Activated CD4-positive, alpha-beta T cell treated with anti-CD3 and anti-CD28 coated beads, Interleukin-2, amount 10 ng/mL, durations not matched to agents 24 days and 14 days (primary cell): ENCODE data around the gene CTNNBL1. TPM values are rescaled to one million over a fixed set of nuclear protein-coding genes. Genes with fewer than 3 reads are reported as not detected.
"Not testable (repeated sequence)": the region's sequence is repeated elsewhere in the genome, so short reads cannot be mapped to it uniquely, and the experiment has no call there.

ENCODE experiments used
- DNase-seq: peaks from one replicate; pipeline ENCODE4 v3.0.0; 2022
- H3K27ac Mint-ChIP-seq: one replicate; pipeline ENCODE4 v1.8.0; 2022; ENCODE audit warnings: mild to moderate bottlenecking, mixed read lengths
- H3K27me3 Mint-ChIP-seq: one replicate; pipeline ENCODE4 v1.8.0; 2022; ENCODE audit warnings: mixed read lengths
- H3K36me3 Mint-ChIP-seq: one replicate; pipeline ENCODE4 v1.8.0; 2022; ENCODE audit warnings: low read depth, mild to moderate bottlenecking, mixed read lengths
- H3K4me1 Mint-ChIP-seq: one replicate; pipeline ENCODE4 v1.8.0; 2021; ENCODE audit warnings: mixed read lengths
- H3K4me3 Mint-ChIP-seq: one replicate; pipeline ENCODE4 v1.8.0; 2022; ENCODE audit warnings: mild to moderate bottlenecking, moderate library complexity, mixed read lengths
- H3K9me3 Mint-ChIP-seq: one replicate; pipeline ENCODE4 v1.8.0; 2021; ENCODE audit warnings: mixed read lengths
- intact Hi-C: fragments of 100-400 bp; cut with micrococcal nuclease; formaldehyde crosslinking; loops from one replicate; pipeline ENCODE4 v1.15.1; 2023
- total RNA-seq: library from RNA; stranded (reverse); gene quantifications from 2 replicates; pipeline ENCODE4 v1.2.3, GENCODE V29; 2022

The CTNNBL1 gene
- total RNA-seq: 97.9 and 105 TPM in 2 replicates

GRCh38 chr20:37693635-37694626, at the start of gene CTNNBL1:
TSS of gene CTNNBL1 (plus strand) at chr20:37694030. CDS start at chr20:37694123, 93 bp downstream.
- H3K36me3 Mint-ChIP-seq: peaks cover 6% of the 10 kb centered on the region
- intact Hi-C loops: loop anchor here (10.0 kb wide), 1 partner anchor 781 kb away; the partner anchor contains the start of gene RALGAPB
- peak within 1 kb of the TSS; percentile 91 for H3K27ac Mint-ChIP-seq
- H3K9me3 Mint-ChIP-seq: no peaks in the 10 kb centered on the region
- H3K4me3 Mint-ChIP-seq: peak within 1 kb of the TSS; percentile 96
- peak; percentile 98 for DNase-seq
- peaks cover 21% of the 10 kb centered on the region for H3K4me1 Mint-ChIP-seq
- peaks cover 12% of the 10 kb centered on the region for H3K27me3 Mint-ChIP-seq

- no peaks in the 10 kb centered on the region for H3K9me3 Mint-ChIP-seq
These were observed 49.2 kb upstream of the CTNNBL1 start for GRCh38 chr20:37644605-37645004.

GRCh38 chr20:37647946-37648345, 45.9 kb upstream of the CTNNBL1 start:
- Mint-ChIP-seq H3K9me3 (no peaks in the 10 kb centered on the region), H3K36me3 (no peaks in the 10 kb centered on the region), H3K27me3 (peaks cover 21% of the 10 kb centered on the region), H3K27ac (no peak overlapping the region), H3K4me3 (no peak overlapping the region), H3K4me1 (no peaks in the 10 kb centered on the region)
- no peak for DNase-seq
- intact Hi-C loops: no loop called here

More at GRCh38 chr20:37644605-37645004, 49.2 kb upstream of the CTNNBL1 start:
- no peak for DNase-seq
- intact Hi-C loops: no loop called here
- Mint-ChIP-seq H3K27me3 (peaks cover 43% of the 10 kb centered on the region), H3K27ac (no peak overlapping the region), H3K4me3 (no peak overlapping the region), H3K36me3 (no peaks in the 10 kb centered on the region), H3K4me1 (no peaks in the 10 kb centered on the region)

- no peaks in the 10 kb centered on the region for H3K4me1 Mint-ChIP-seq
- no peaks in the 10 kb centered on the region for H3K9me3 Mint-ChIP-seq
- peaks cover 16% of the 10 kb centered on the region for H3K27me3 Mint-ChIP-seq
- H3K4me3 Mint-ChIP-seq: no peak overlapping the region
- no peak overlapping the region for H3K27ac Mint-ChIP-seq
- intact Hi-C loops: no loop called here
- DNase-seq: no peak
- H3K36me3 Mint-ChIP-seq: no peaks in the 10 kb centered on the region
These were observed 44.8 kb upstream of the CTNNBL1 start for GRCh38 chr20:37649017-37649416.

GRCh38 chr20:37649676-37650370, 44.0 kb upstream of the CTNNBL1 start:
- Mint-ChIP-seq H3K9me3 (no peaks in the 10 kb centered on the region), H3K27me3 (peaks cover 14% of the 10 kb centered on the region), H3K36me3 (no peaks in the 10 kb centered on the region), H3K4me1 (no peaks in the 10 kb centered on the region), H3K27ac (no peak overlapping the region), H3K4me3 (no peak overlapping the region)
- no peak for DNase-seq
- intact Hi-C loops: no loop called here

GRCh38 chr20:37650661-37651060, 43.2 kb upstream of the CTNNBL1 start:
- Mint-ChIP-seq H3K4me1 (no peaks in the 10 kb centered on the region), H3K9me3 (no peaks in the 10 kb centered on the region), H3K27ac (no peak overlapping the region), H3K36me3 (no peaks in the 10 kb centered on the region), H3K27me3 (peaks cover 10% of the 10 kb centered on the region), H3K4me3 (no peak overlapping the region)
- intact Hi-C loops: no loop called here
- DNase-seq: no peak

- no peaks in the 10 kb centered on the region for H3K4me1 Mint-ChIP-seq
- DNase-seq: no peak
- no peaks in the 10 kb centered on the region for H3K36me3 Mint-ChIP-seq
- no peaks in the 10 kb centered on the region for H3K9me3 Mint-ChIP-seq
- no peak overlapping the region for H3K27ac Mint-ChIP-seq
- no peak overlapping the region for H3K4me3 Mint-ChIP-seq
- intact Hi-C loops: no loop called here
- H3K27me3 Mint-ChIP-seq: peaks cover 7% of the 10 kb centered on the region
These were observed 41.9 kb upstream of the CTNNBL1 start for GRCh38 chr20:37651932-37652331.

GRCh38 chr20:37656945-37657344, 36.9 kb upstream of the CTNNBL1 start:
- no peaks in the 10 kb centered on the region for H3K4me1 Mint-ChIP-seq
- peaks cover 4% of the 10 kb centered on the region for H3K27me3 Mint-ChIP-seq
- no peak overlapping the region for H3K4me3 Mint-ChIP-seq
- no peak overlapping the region for H3K27ac Mint-ChIP-seq
- no peaks in the 10 kb centered on the region for H3K36me3 Mint-ChIP-seq
- DNase-seq: no peak
- intact Hi-C loops: no loop called here
- H3K9me3 Mint-ChIP-seq: no peaks in the 10 kb centered on the region

GRCh38 chr20:37657924-37658804, 35.7 kb upstream of the CTNNBL1 start:
- Mint-ChIP-seq H3K4me3 (no peak overlapping the region), H3K4me1 (no peaks in the 10 kb centered on the region), H3K36me3 (no peaks in the 10 kb centered on the region), H3K27me3 (peaks cover 4% of the 10 kb centered on the region), H3K9me3 (no peaks in the 10 kb centered on the region), H3K27ac (no peak overlapping the region)
- intact Hi-C loops: no loop called here
- no peak for DNase-seq

- Mint-ChIP-seq H3K4me1 (no peaks in the 10 kb centered on the region), H3K4me3 (no peak overlapping the region), H3K27ac (no peak overlapping the region), H3K36me3 (no peaks in the 10 kb centered on the region), H3K9me3 (peaks cover 9% of the 10 kb centered on the region), H3K27me3 (peaks cover 4% of the 10 kb centered on the region)
- DNase-seq: no peak
- intact Hi-C loops: no loop called here
These were observed 32.3 kb upstream of the CTNNBL1 start for GRCh38 chr20:37661519-37661918.

- no peak for DNase-seq
- H3K27me3 Mint-ChIP-seq: peaks cover 4% of the 10 kb centered on the region
- intact Hi-C loops: no loop called here
- no peak overlapping the region for H3K27ac Mint-ChIP-seq
- no peaks in the 10 kb centered on the region for H3K4me1 Mint-ChIP-seq
- no peaks in the 10 kb centered on the region for H3K36me3 Mint-ChIP-seq
- no peak overlapping the region for H3K4me3 Mint-ChIP-seq
- H3K9me3 Mint-ChIP-seq: peaks cover 9% of the 10 kb centered on the region
These were observed 31.5 kb upstream of the CTNNBL1 start for GRCh38 chr20:37662308-37662707.

- H3K9me3 Mint-ChIP-seq, H3K4me1 Mint-ChIP-seq, H3K27ac Mint-ChIP-seq, H3K4me3 Mint-ChIP-seq, H3K36me3 Mint-ChIP-seq, DNase-seq, intact Hi-C loops, H3K27me3 Mint-ChIP-seq: not testable (repeated sequence)
These were observed 29.2 kb upstream of the CTNNBL1 start for GRCh38 chr20:37664595-37664994.

- H3K4me3 Mint-ChIP-seq: no peak overlapping the region
- intact Hi-C loops: no loop called here
- H3K27ac Mint-ChIP-seq: no peak overlapping the region
- H3K9me3 Mint-ChIP-seq: peaks cover 9% of the 10 kb centered on the region
- no peak for DNase-seq
- no peaks in the 10 kb centered on the region for H3K36me3 Mint-ChIP-seq
- H3K27me3 Mint-ChIP-seq: peaks cover 7% of the 10 kb centered on the region
- H3K4me1 Mint-ChIP-seq: peaks cover 3% of the 10 kb centered on the region
These were observed 25.7 kb upstream of the CTNNBL1 start for GRCh38 chr20:37668166-37668565.
